Measurements from ENCODE around the gene PDE6G.

The PDE6G gene

GRCh38 chr17:81656118-81656743 is at the start of gene PDE6G:
PDE6G (minus strand) TSS chr17:81656542; CDS start chr17:81653305, 3,237 bp downstream.
- TF ChIP-seq CTCF (IDR thresholded peaks at IDR 0.05) = no peak

- TF ChIP-seq CTCF (IDR thresholded peaks at IDR 0.05) = no peak
Observed at GRCh38 chr17:81705518-81706231, 49.3 kb upstream of the PDE6G start.

GRCh38 chr17:81703747-81704654 is 47.7 kb upstream of the PDE6G start:
- no peak for TF ChIP-seq CTCF (IDR thresholded peaks at IDR 0.05)

GRCh38 chr17:81702934-81703746 is 46.8 kb upstream of the PDE6G start, which contains the start of gene MRPL12:
MRPL12 (plus strand) TSS chr17:81703367; CDS start chr17:81703502, 135 bp downstream.
- no peak for TF ChIP-seq CTCF (IDR thresholded peaks at IDR 0.05)

- no peak for TF ChIP-seq CTCF (IDR thresholded peaks at IDR 0.05)
Observed at GRCh38 chr17:81701288-81702071, 45.1 kb upstream of the PDE6G start.

- TF ChIP-seq CTCF (IDR thresholded peaks at IDR 0.05) = no peak
Observed at GRCh38 chr17:81700353-81701287, 44.3 kb upstream of the PDE6G start.

All from LNCAP (cell line).